HG02938 (cell line): ENCODE measurements around the gene EFL1.
"Not testable (repeated sequence)": the region's sequence is repeated elsewhere in the genome, so short reads cannot be mapped to it uniquely, and the experiment has no call there.

Experiments used
- ATAC-seq: cut with Tn5 transposase; IDR thresholded peaks from one replicate; pipeline ENCODE4 v1.9.1; 2021; ENCODE audit warnings: mild to moderate bottlenecking, moderate library complexity; ENCODE audit not compliant: unreplicated experiment

EFL1 gene

GRCh38 chr15:82204575-82204974 lies 58.0 kb downstream of the EFL1 start:
- not testable (repeated sequence) for ATAC-seq

GRCh38 chr15:82197733-82198594 lies 64.6 kb downstream of the EFL1 start:
- peak; percentile 93 for ATAC-seq

DNA sequence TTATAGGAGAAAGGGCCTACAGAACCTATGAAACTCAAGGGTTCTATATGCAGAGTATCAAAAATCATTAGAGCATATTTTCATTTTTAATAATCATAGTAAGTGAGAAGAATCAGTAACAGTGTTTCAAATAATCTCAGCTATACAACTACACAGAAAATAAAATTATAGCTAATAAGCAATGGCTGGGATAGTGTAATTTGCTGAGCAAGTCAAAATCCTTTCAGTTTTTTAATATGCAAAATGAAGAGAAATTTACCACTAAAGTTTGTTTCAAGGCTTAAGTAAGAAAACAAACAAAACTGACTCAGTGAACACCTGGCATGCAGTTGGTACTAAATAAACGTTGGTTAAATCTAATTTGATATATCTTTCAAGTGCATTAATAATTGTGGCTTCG lies 66.2 kb downstream of the EFL1 start:
- ATAC-seq, result no peak

GRCh38 chr15:82195818-82196217 lies 66.7 kb downstream of the EFL1 start:
- not testable (repeated sequence) for ATAC-seq

GRCh38 chr15:82194488-82194887 lies 68.0 kb downstream of the EFL1 start:
- not testable (repeated sequence) for ATAC-seq

DNA sequence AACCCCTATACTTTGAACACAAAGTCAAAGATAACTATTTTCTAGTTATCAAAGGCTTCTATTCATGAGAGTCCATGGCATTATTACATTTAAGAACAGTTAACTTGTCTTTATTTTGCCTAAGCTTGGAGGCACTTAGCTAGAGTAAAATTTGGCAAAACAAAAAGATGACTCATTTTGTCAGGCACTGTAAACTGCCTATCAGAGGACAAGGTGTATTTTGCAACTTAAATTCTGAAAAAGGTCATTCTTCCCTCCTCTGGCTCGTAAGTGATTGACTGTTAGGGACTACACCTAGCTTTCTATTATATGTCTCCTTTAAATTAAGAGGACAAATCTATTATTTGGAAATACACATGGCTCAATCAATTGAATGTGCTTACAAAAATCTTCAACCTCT lies 69.1 kb downstream of the EFL1 start:
- not testable (repeated sequence) for ATAC-seq

GRCh38 chr15:82192394-82192793 lies 70.1 kb downstream of the EFL1 start:
- ATAC-seq, result not testable (repeated sequence)

- peak; percentile 83 for ATAC-seq
Measured at GRCh38 chr15:82186719-82187406, 75.7 kb downstream of the EFL1 start.

GRCh38 chr15:82186161-82186560 lies 76.4 kb downstream of the EFL1 start:
- no peak for ATAC-seq

DNA sequence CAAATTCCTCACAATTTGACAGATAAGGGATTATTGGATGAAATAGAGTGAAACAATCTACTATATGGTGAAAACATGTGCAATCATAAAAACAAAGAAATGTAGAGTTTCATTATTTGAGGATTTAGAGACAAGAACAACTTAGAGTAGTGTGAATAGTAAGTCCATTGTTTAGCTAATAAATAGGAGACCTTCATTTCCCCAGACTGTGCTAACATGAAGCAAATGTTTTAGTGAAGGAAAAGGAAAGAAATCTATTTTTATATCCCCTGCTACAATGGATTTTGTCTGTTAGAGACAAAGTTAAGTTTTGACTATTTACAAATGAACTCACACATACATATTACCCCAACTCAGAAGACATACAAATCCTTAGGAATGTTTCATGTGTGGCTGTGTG lies 77.8 kb downstream of the EFL1 start:
- no peak for ATAC-seq

DNA sequence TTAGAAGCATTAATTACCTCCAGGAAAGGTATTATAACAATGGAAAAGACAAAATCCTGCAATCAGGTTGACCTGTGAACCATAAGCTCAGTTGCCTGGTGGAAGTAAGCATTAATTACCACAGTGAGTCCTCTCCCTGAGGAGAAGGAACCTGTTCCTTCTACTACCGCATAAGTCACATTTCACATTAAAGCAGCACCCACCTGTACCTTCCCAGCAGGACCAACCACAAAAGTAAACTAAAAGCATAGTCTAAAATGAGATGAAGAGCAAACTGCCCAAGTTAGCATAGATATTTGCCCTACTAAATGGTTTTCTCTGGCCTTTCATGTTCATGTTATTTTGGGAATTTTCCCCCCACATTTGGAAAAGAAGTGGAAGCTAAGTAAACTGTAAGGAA lies 78.2 kb downstream of the EFL1 start:
- no peak for ATAC-seq

GRCh38 chr15:82183121-82184031 lies 79.2 kb downstream of the EFL1 start:
- no peak for ATAC-seq

DNA sequence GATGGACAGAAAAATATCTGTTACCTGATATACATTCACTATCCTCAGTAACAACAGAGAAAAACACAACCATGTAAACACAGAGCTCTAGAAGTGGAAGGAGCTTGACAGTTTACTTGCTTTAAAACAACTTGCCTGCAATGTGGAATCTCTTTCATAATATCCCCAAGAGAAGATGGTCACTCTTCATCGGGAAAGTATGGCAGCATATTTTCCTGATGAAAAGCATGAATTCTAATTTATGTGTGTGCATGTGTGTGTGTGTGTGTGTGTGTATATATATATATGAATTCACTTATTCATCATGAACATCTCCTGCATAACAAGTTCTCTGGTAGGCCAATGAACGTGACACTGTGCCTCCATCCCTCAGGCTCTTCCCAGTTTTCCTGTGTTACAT lies 81.2 kb downstream of the EFL1 start:
- no peak for ATAC-seq

DNA sequence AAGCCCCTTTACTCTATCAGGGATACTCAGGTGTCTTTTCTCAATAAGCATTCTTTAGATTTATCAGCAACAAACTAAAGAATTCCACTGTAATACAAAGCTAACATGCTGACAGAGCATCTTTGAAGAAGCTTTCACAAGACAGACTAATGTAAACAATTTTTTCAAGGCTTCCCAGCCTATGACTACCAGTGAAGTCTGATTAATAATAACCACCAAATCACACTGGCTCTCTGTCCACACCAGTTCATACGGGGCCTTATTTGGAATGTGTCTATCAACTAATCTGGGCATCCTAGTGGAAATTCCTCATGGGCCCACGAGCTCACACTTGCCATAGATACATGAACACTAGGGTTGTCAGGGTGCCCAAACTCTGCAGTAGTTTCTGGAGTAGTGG lies 84.5 kb downstream of the EFL1 start:
- ATAC-seq, result no peak

- ATAC-seq, result no peak
Measured at GRCh38 chr15:82177291-82178010, 85.1 kb downstream of the EFL1 start.

DNA sequence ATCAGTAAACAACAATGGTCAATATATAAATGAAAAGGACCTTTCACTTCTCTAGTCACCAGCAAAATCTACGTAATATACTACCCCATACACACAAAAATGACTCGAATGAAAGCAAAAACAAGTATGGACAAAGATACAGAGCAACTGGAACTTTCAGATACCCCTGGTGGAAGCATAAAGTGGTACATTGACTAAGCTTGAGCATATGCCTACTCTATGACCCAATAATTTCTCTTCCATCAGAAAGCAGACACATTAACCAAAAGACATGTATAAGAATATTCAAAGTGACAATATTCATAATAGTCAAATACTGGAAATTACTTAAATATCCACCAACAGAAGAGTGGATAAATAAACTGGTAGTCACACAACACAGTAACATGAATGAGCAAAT lies 86.0 kb downstream of the EFL1 start:
- ATAC-seq, result no peak

- ATAC-seq, result no peak
Measured at GRCh38 chr15:82174471-82175235, 87.9 kb downstream of the EFL1 start.

- ATAC-seq, result no peak
Measured at GRCh38 chr15:82173108-82173507, 89.4 kb downstream of the EFL1 start.

- no peak for ATAC-seq
Measured at GRCh38 chr15:82172506-82172905, 90.0 kb downstream of the EFL1 start.

- no peak for ATAC-seq
Measured at GRCh38 chr15:82168757-82169156, 93.8 kb downstream of the EFL1 start.
